Ectodermal cell (in vitro differentiated cells): ENCODE data around the gene METTL24.
"Not testable (repeated sequence)": the region's sequence is repeated elsewhere in the genome, so short reads cannot be mapped to it uniquely, and the experiment has no call there.

ENCODE experiments used
- H3K27ac ChIP-seq: 2 replicates; pipeline ENCODE4 v1.7.0; 2013; ENCODE audit warnings: mild to moderate bottlenecking, low read depth, low read length; ENCODE audit not compliant: insufficient read depth, poor library complexity, severe bottlenecking
- H3K27me3 ChIP-seq: 2 replicates; pipeline ENCODE4 v1.7.0; 2013; ENCODE audit warnings: mild to moderate bottlenecking, low read length; ENCODE audit not compliant: insufficient read depth, control insufficient read depth, poor library complexity, severe bottlenecking
- H3K36me3 ChIP-seq: one replicate; pipeline ENCODE4 v1.7.0; 2013; ENCODE audit warnings: low read length; ENCODE audit not compliant: control insufficient read depth, insufficient read depth
- H3K4me1 ChIP-seq: one replicate; pipeline ENCODE4 v1.7.0; 2013; ENCODE audit warnings: low read length; ENCODE audit not compliant: control insufficient read depth, insufficient read depth
- H3K4me3 ChIP-seq: 2 replicates; pipeline ENCODE4 v1.7.0; 2013; ENCODE audit warnings: low read depth, low read length, control low read depth; ENCODE audit not compliant: insufficient read depth
- H3K9me3 ChIP-seq: 2 replicates; pipeline ENCODE4 v1.7.0; 2013; ENCODE audit warnings: mild to moderate bottlenecking, low read length, moderate library complexity; ENCODE audit not compliant: control insufficient read depth
- WGBS, 2 experiments: methylation state at CpG; one replicate each; pipeline ENCODE4 v1.1.7; 2013; ENCODE audit warnings: missing lambda C conversion rate in 2 of 2; 5-methylcytosine and 5-hydroxymethylcytosine counted together

METTL24 gene

DNA sequence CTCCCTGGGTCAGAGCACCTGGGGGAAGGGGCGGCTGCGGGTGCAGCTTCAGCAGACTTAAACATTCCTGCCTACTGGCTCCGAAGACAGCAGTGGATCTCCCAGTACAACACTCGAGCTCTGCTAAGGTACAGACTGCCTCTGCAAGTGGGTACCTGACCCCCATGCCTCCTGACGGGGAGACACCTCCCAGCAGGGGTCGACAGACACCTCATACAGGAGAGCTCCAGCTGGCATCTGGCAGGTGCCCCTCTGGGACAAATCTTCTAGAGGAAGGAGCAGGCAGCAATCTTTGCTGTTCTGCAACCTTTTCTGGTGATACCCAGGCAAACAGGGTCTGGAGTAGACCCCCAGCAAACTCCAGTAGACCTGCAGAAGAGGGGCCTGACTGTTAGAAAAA is 54.5 kb downstream of the METTL24 start:
- H3K4me3 ChIP-seq, H3K9me3 ChIP-seq, H3K36me3 ChIP-seq, H3K27ac ChIP-seq, H3K4me1 ChIP-seq, H3K27me3 ChIP-seq: not testable (repeated sequence)
- WGBS, 2 experiments, result 89 to 90% methylated on average over 6 of the region's 6 CpGs

DNA sequence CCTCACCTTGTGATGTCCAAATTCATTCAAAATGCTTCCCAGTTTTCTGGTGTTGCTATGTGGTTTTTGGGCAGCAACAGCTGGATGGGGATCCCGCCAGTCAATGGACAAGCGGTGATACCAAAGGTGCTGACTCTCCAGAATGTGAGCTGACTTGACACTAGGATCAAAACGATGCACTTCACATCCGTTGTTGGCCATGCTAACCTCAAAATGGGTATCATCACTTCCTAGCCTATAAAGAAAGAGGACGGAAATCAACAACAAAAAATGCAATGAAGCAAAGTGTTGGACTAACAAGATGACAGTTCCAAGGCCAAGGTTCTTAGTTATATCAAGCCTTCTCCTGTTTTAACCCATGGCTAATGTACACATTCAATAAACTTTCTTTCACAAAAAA is 59.2 kb downstream of the METTL24 start:
- H3K4me1 ChIP-seq, result peaks cover 20% of the 10 kb centered on the region
- no peaks in the 10 kb centered on the region for H3K9me3 ChIP-seq
- no peaks in the 10 kb centered on the region for H3K36me3 ChIP-seq
- H3K4me3 ChIP-seq, result no peak overlapping the region
- no peak overlapping the region for H3K27ac ChIP-seq
- 92 to 93% methylated on average over 5 of the region's 5 CpGs for WGBS, 2 experiments
- no peaks in the 10 kb centered on the region for H3K27me3 ChIP-seq

DNA sequence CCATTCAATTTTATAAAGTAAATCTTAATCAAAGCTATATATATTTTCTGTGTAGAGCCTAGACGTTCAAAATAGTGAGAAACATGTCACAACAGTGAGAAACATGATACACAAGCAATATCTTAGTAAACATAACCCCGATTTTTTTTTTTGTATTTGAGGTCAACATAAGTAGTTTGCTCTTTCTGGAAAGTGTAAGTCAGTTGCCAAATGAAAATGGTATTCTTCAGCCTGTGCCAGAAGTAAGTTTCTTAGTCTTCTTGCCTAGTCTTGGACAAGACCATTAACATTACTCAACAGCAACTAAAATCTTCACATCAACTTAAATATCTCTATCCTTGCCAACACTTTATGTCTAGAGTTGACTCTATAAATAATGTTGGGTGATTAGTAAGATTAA is 59.7 kb downstream of the METTL24 start:
- Histone ChIP-seq H3K9me3 (no peaks in the 10 kb centered on the region), H3K36me3 (no peaks in the 10 kb centered on the region), H3K27me3 (no peaks in the 10 kb centered on the region), H3K27ac (no peak overlapping the region), H3K4me3 (no peak overlapping the region), H3K4me1 (peaks cover 20% of the 10 kb centered on the region)
- WGBS, 2 experiments, result 100% methylated on average over 1 to 2 of the region's 2 CpGs

DNA sequence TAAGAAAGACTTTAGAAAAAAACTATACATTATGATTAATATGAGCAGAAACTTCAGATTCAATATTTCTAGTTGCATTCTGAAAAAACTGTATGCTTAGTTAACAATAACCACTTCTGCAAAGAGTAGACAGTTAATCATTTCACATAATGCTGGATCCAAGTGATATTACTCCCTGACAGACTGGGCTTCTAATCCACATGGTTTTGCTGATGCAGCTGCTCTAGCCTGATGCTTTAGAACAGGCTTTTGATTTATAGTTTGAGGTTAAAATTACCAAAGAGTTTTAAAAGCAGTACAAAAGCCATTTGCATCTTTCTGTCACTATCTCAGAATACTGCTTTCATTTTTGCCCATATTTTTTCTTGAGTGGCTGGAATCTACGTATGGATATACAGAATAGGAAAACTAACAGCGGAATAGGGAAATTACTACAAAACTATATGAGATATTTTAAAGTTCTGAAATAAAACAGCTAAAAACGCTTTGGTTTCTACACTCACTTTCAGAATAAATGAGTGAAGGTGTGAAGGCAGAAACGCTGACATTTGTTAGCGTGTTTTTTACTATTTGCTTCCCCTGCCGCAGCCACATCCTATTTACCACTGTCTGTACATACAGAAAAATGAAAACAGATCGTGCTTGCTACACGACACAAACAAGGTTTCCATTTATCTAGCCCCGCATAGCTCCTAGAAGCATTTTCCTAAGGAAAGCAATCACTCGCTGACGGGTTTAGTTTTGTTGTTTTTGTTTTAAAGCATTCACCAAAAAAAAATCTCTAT is 61.7 kb downstream of the METTL24 start:
- peaks cover 20% of the 10 kb centered on the region for H3K4me1 ChIP-seq
- H3K4me3 ChIP-seq, result no peak overlapping the region
- WGBS, 2 experiments, result 93 to 97% methylated on average over 9 to 11 of the region's 11 CpGs
- no peaks in the 10 kb centered on the region for H3K36me3 ChIP-seq
- no peak overlapping the region for H3K27ac ChIP-seq
- H3K9me3 ChIP-seq, result no peaks in the 10 kb centered on the region
- H3K27me3 ChIP-seq, result no peaks in the 10 kb centered on the region

DNA sequence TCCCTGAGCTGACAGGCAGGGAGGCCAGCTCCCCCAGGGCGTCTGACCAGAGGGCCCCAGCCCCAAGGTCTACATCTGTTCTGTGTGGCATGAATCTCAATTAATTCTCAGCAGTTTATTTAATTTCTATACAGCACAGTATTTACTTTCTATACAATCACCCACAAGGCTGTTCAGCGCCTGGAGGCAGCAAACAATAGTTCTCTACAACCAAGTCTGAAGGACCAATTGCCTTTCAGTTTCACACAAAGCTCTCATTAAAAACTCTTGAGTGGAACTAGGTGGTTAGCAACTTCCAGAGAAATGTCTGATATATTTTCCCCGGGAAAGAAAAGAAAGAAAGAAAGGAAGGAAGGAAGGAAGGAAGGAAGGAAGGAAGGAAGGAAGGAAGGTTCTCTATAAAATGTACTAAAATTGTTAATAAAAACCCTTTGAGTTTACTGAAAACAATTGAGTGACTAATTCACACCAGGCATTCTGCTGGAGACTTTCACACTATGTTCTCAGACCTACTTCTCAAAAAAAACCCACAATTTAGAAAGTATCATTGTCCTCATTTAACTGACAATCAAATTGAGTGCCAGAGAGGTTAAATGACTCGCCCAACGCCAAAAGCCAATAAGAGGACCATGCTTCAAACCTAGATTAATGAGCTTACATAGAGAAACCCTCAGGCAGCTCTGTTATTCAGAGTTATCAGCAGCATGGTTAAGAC is 62.5 kb downstream of the METTL24 start:
- Histone ChIP-seq H3K9me3 (no peaks in the 10 kb centered on the region), H3K4me1 (peaks cover 20% of the 10 kb centered on the region), H3K36me3 (no peaks in the 10 kb centered on the region), H3K27me3 (no peaks in the 10 kb centered on the region), H3K27ac (no peak overlapping the region), H3K4me3 (no peak overlapping the region)
- 76 to 81% methylated on average over 4 to 5 of the region's 5 CpGs for WGBS, 2 experiments

DNA sequence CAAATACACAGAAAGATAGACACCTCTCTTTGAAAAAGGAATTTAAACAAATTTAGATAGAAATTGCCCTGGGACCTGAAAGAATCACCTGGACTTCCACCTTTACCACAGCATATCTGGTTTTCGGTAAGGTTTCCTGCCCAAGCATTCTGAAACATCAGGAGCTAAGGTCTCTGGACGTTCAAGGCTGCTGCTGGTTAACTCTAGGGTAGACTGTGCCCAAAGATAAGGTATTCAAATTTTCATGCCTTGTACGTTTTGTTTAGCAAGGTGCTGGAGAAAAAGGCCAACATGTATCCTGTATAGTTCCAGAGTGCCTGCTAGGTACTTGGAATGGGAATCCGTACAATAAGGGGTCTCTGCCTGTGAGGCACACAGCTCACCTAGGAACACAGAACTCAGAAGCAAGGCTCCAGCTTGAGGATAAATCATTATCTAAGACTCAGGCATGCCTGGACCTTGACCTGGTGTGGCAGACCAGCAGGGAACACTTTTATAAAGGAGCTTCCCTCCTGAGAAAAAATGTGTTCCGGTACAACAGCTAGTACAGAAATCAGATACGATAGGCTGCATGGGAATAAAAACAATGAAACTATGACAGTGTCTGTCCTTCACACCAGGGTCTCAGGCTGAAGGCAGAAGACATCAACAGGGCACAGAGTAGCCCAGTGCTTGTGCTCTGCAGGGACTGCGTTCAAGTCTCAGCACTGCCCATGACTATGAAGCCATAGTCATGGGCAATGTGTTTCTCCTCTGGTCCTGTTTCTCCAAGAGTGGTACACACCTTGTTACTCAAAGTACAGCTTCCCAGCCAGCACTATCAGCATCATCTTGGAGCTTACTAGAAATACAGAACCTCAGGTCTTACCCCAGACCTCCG is 70.4 kb downstream of the METTL24 start:
- no peaks in the 10 kb centered on the region for H3K36me3 ChIP-seq
- H3K9me3 ChIP-seq, result no peaks in the 10 kb centered on the region
- no peak overlapping the region for H3K27ac ChIP-seq
- H3K4me3 ChIP-seq, result no peak overlapping the region
- peaks cover 3% of the 10 kb centered on the region for H3K4me1 ChIP-seq
- 93% methylated on average over 7 of the region's 8 CpGs for WGBS, 2 experiments
- no peaks in the 10 kb centered on the region for H3K27me3 ChIP-seq

DNA sequence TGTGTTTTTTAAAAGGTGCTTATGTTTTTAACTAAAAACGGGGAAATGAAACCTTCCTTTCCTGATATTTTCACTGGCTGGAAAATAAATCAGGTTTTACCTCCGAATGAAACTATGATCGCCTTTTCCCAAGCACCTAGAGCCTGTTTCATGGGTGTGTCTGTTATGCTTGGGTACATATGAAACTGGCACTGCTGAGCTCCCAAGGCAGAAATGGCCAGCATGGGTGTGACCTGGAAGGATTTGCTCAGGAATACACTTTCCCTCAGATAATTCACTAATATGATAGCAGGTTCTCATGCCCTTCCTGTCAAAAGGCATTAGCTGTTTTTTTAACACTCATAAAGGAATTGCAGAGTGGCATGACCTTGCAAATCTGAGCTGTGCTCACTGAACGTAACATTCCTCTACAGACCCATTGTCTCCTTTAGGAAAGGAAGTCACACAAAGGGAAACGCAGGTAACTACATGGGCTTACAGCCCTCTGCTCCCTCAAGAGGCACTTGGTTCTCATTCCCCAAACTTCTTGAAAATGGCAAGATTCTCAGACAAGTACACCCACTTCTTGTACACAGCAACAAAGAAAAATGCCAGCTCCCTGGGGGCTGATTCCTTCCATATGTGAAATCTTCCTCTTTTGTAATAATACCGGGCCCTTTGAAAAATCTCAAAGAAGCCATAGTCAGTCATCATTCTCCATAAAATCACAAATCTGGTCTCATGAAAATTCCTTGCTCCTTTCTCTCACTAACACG is 72.7 kb downstream of the METTL24 start:
- no peak overlapping the region for H3K4me3 ChIP-seq
- peaks cover 3% of the 10 kb centered on the region for H3K4me1 ChIP-seq
- no peak overlapping the region for H3K27ac ChIP-seq
- no peaks in the 10 kb centered on the region for H3K9me3 ChIP-seq
- H3K27me3 ChIP-seq, result no peaks in the 10 kb centered on the region
- no peaks in the 10 kb centered on the region for H3K36me3 ChIP-seq
- 83 to 85% methylated on average over 7 of the region's 7 CpGs for WGBS, 2 experiments

DNA sequence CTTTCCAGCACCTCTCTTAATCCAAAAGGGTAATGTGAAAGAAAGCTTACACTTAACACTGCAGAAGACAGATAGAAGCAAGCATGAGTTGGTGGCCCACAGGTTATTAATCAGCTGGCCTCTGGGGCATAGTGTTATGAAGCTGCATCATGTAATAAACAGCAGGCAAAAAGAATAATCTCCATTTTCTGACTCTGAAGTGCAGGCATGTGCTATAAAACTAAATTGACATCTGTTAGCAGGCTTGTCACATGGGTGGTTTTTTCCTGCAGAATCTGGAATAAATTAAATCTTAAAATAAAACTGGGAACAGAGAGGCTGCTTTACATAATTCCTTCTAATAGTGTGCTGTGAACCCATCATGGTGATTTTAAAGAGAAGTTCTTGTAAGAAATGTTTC is 73.3 kb downstream of the METTL24 start:
- no peaks in the 10 kb centered on the region for H3K36me3 ChIP-seq
- peaks cover 3% of the 10 kb centered on the region for H3K4me1 ChIP-seq
- H3K4me3 ChIP-seq, result no peak overlapping the region
- H3K9me3 ChIP-seq, result no peaks in the 10 kb centered on the region
- no peak overlapping the region for H3K27ac ChIP-seq
- no peaks in the 10 kb centered on the region for H3K27me3 ChIP-seq

DNA sequence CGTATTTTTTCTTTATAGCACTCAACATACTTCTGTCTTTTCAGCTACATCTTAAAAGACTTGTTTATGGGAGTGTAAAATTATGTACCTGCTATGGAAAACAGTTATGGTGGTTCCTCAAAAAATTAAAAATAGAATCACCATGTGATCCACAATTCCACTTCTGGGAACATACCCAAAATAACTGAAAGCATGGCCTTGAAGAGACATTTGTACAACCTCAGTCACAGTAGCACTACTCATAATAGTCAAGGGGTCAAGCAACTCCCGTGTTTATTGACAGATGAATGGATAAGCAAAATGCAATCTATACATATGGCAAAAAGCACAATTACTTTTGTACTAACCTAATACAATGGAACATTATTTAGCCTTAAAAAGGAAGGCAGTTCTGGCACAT is 74.5 kb downstream of the METTL24 start:
- H3K4me1 ChIP-seq, result peaks cover 3% of the 10 kb centered on the region
- no peak overlapping the region for H3K27ac ChIP-seq
- no peaks in the 10 kb centered on the region for H3K9me3 ChIP-seq
- 88 to 100% methylated on average over 1 to 2 of the region's 2 CpGs for WGBS, 2 experiments
- H3K36me3 ChIP-seq, result no peaks in the 10 kb centered on the region
- no peak overlapping the region for H3K4me3 ChIP-seq
- no peaks in the 10 kb centered on the region for H3K27me3 ChIP-seq
